ENCODE measurements around the gene RAB6C. TPM values are rescaled to one million over a fixed set of nuclear protein-coding genes. Genes with fewer than 3 reads are reported as not detected.
A peak's percentile ranks its signal among the peaks of the same experiment; 100 is the strongest.
"Not testable (repeated sequence)": the region's sequence is repeated elsewhere in the genome, so short reads cannot be mapped to it uniquely, and the experiment has no call there.

The RAB6C gene
- total RNA-seq (0.19 TPM), polyA plus RNA-seq (ENCODE audit: insufficient read depth, low read depth, low replicate concordance) (0.17 TPM)
- long read RNA-seq, donor 1, result 0 reads
- long read RNA-seq, donor 2, result 0 reads
- long read RNA-seq, donor 3, partial matches to known transcripts, result 0 of 1 reads
- long read RNA-seq, donor 3, other reads (novel, unspliced or antisense), result 0 of 1 reads
- long read RNA-seq, donor 4, result 0 reads
- long read RNA-seq, donor 5, result 0 reads
- long read RNA-seq, donor 6, partial matches to known transcripts, result 0 of 1 reads
- long read RNA-seq, donor 6, other reads (novel, unspliced or antisense), result 0 of 1 reads
- long read RNA-seq, donor 7, result 0 reads
- long read RNA-seq, donor 8, result 0 reads
- long read RNA-seq, donor 9, result 0 reads
- long read RNA-seq, donor 10, result 0 reads

- not testable (repeated sequence) for H3K4me3 ChIP-seq (ENCODE audit: low read length in 3 of 3)
Observed at GRCh38 chr2:129979629-129980155, at the start of gene RAB6C. Gene RAB6C, plus strand, starts transcription at chr2:129979666. Its CDS starts 450 bp downstream, at chr2:129980116.

GRCh38 chr2:129930451-129930850 is 49.0 kb upstream of the RAB6C start:
- intact Hi-C loops (cut with DNase I), result no loop called here
- FAIRE-seq, result no peak

More at GRCh38 chr2:129979629-129980155, at the start of gene RAB6C:
- H3K27me3 ChIP-seq (ENCODE audit: control insufficient read depth, insufficient read depth, low read length), result peaks cover 12% of the 10 kb centered on the region
- H3K27ac ChIP-seq (ENCODE audit: low read depth in 2 of 2, low read length in 2 of 2); H3K9me3 ChIP-seq (ENCODE audit: control insufficient read depth in 2 of 3, insufficient read depth in 1 of 3, low read length in 3 of 3); intact Hi-C loops (cut with DNase I); H3K36me3 ChIP-seq (ENCODE audit: control insufficient read depth in 2 of 3, insufficient read depth in 3 of 3, low read length in 3 of 3); H3K4me1 ChIP-seq (ENCODE audit: control insufficient read depth in 2 of 3, insufficient read depth in 2 of 3, low read depth in 1 of 3, low read length in 3 of 3); FAIRE-seq; H3K9ac ChIP-seq (ENCODE audit: low read length in 3 of 3): not testable (repeated sequence)
- peak; percentile 47 to 74 (median 59) for DNase-seq

GRCh38 chr2:129933387-129933786 is 46.1 kb upstream of the RAB6C start:
- FAIRE-seq; H3K4me3 ChIP-seq (ENCODE audit: low read length in 3 of 3); H3K36me3 ChIP-seq (ENCODE audit: control insufficient read depth in 2 of 3, insufficient read depth in 3 of 3, low read length in 3 of 3); H3K27me3 ChIP-seq (ENCODE audit: control insufficient read depth, insufficient read depth, low read length); H3K9ac ChIP-seq (ENCODE audit: low read length in 3 of 3); H3K4me1 ChIP-seq (ENCODE audit: control insufficient read depth in 2 of 3, insufficient read depth in 2 of 3, low read depth in 1 of 3, low read length in 3 of 3); intact Hi-C loops (cut with DNase I); DNase-seq; H3K27ac ChIP-seq (ENCODE audit: low read depth in 2 of 2, low read length in 2 of 2); H3K9me3 ChIP-seq (ENCODE audit: control insufficient read depth in 2 of 3, insufficient read depth in 1 of 3, low read length in 3 of 3): not testable (repeated sequence)

More at GRCh38 chr2:129930451-129930850, 49.0 kb upstream of the RAB6C start:
- no peaks in the 10 kb centered on the region for H3K4me1 ChIP-seq (ENCODE audit: control insufficient read depth in 2 of 3, insufficient read depth in 2 of 3, low read depth in 1 of 3, low read length in 3 of 3)
- no peak overlapping the region for H3K4me3 ChIP-seq (ENCODE audit: low read length in 3 of 3)
- H3K9me3 ChIP-seq (ENCODE audit: control insufficient read depth in 2 of 3, insufficient read depth in 1 of 3, low read length in 3 of 3), result no peaks in the 10 kb centered on the region
- no peak for TF ChIP-seq CTCF (IDR thresholded peaks at IDR 0.05; ENCODE audit: borderline replicate concordance, extremely low read depth, insufficient read depth)
- H3K9ac ChIP-seq (ENCODE audit: low read length in 3 of 3), result no peak overlapping the region
- H3K27me3 ChIP-seq (ENCODE audit: control insufficient read depth, insufficient read depth, low read length), result no peaks in the 10 kb centered on the region
- H3K36me3 ChIP-seq (ENCODE audit: control insufficient read depth in 2 of 3, insufficient read depth in 3 of 3, low read length in 3 of 3), result no peaks in the 10 kb centered on the region
- H3K27ac ChIP-seq (ENCODE audit: low read depth in 2 of 2, low read length in 2 of 2), result no peak overlapping the region
- DNase-seq, result no peak

GRCh38 chr2:129934044-129934822 is 45.2 kb upstream of the RAB6C start:
- Histone ChIP-seq H3K9ac (ENCODE audit: low read length in 3 of 3) (no peak overlapping the region), H3K4me3 (ENCODE audit: low read length in 3 of 3) (no peak overlapping the region), H3K4me1 (ENCODE audit: control insufficient read depth in 2 of 3, insufficient read depth in 2 of 3, low read depth in 1 of 3, low read length in 3 of 3) (no peaks in the 10 kb centered on the region), H3K27me3 (ENCODE audit: control insufficient read depth, insufficient read depth, low read length) (no peaks in the 10 kb centered on the region), H3K27ac (ENCODE audit: low read depth in 2 of 2, low read length in 2 of 2) (no peak overlapping the region), H3K36me3 (ENCODE audit: control insufficient read depth in 2 of 3, insufficient read depth in 3 of 3, low read length in 3 of 3) (no peaks in the 10 kb centered on the region), H3K9me3 (ENCODE audit: control insufficient read depth in 2 of 3, insufficient read depth in 1 of 3, low read length in 3 of 3) (no peaks in the 10 kb centered on the region)
- no peak for TF ChIP-seq CTCF (IDR thresholded peaks at IDR 0.05; ENCODE audit: borderline replicate concordance, extremely low read depth, insufficient read depth)
- peak in 2 of 5 donors; percentile 19 to 33 for DNase-seq
- intact Hi-C loops (cut with DNase I), result no loop called here
- no peak for FAIRE-seq

Measured in kidney (tissue), 22 donors.